Ascending aorta (tissue), 2 donors: Measurements from ENCODE around the gene PFAS. TPM values are rescaled to one million over a fixed set of nuclear protein-coding genes. Genes with fewer than 3 reads are reported as not detected.
A peak's percentile ranks its signal among the peaks of the same experiment; 100 is the strongest.

Experiments
- DNase-seq, 2 donors: peaks; one replicate each; pipeline ENCODE4 v3.0.0-alpha.2; 2019; ENCODE audit warnings: low spot score in 2 of 2
- H3K27ac ChIP-seq, 2 donors: fragments of 200-600 bp; sonication (generic); one replicate each; pipeline ENCODE4 v1.5.1; 2016 to 2017; ENCODE audit warnings: mild to moderate bottlenecking in 1 of 2
- H3K27me3 ChIP-seq: fragments of 200-600 bp; sonication (generic); one replicate; pipeline ENCODE4 v1.5.1; 2017
- H3K36me3 ChIP-seq, 2 donors: fragments of 200-600 bp; sonication (generic); one replicate each; pipeline ENCODE4 v1.5.1; 2016
- H3K4me1 ChIP-seq, 2 donors: fragments of 200-600 bp; sonication (generic); one replicate each; pipeline ENCODE4 v1.5.1; 2016 to 2017; ENCODE audit warnings: mild to moderate bottlenecking in 1 of 2
- H3K4me3 ChIP-seq, 2 donors: fragments of 200-600 bp; sonication (generic); one replicate each; pipeline ENCODE4 v1.5.1; 2016 to 2017; ENCODE audit warnings: mild to moderate bottlenecking in 1 of 2
- H3K9me3 ChIP-seq, 2 donors: fragments of 200-600 bp; sonication (generic); one replicate each; pipeline ENCODE4 v1.5.1; 2016
- intact Hi-C: fragments of 100-400 bp; cut with DNase I; formaldehyde crosslinking; loops from one replicate; pipeline ENCODE4 v1.15.1; 2023
- total RNA-seq: library from RNA; depleted of rRNA; stranded (reverse); fragments of >200 nt; gene quantifications from one replicate; pipeline ENCODE4 v1.1.0, GENCODE V29; 2016
- TF ChIP-seq, protein P1 (sequence below), 3 experiments: fragments of 200-600 bp in 2 of 3; fragments of 450-650 bp in 1 of 3; sonication (generic) in 2 of 3; IDR thresholded peaks; one replicate each; pipeline ENCODE4 v1.5.1; 2016 to 2019; ENCODE audit warnings: antibody characterized with exemption in 3 of 3, mild to moderate bottlenecking in 1 of 3, moderate library complexity in 1 of 3

Gene PFAS
- total RNA-seq, 1 donor from 2014 or later, result 108 TPM

DNA sequence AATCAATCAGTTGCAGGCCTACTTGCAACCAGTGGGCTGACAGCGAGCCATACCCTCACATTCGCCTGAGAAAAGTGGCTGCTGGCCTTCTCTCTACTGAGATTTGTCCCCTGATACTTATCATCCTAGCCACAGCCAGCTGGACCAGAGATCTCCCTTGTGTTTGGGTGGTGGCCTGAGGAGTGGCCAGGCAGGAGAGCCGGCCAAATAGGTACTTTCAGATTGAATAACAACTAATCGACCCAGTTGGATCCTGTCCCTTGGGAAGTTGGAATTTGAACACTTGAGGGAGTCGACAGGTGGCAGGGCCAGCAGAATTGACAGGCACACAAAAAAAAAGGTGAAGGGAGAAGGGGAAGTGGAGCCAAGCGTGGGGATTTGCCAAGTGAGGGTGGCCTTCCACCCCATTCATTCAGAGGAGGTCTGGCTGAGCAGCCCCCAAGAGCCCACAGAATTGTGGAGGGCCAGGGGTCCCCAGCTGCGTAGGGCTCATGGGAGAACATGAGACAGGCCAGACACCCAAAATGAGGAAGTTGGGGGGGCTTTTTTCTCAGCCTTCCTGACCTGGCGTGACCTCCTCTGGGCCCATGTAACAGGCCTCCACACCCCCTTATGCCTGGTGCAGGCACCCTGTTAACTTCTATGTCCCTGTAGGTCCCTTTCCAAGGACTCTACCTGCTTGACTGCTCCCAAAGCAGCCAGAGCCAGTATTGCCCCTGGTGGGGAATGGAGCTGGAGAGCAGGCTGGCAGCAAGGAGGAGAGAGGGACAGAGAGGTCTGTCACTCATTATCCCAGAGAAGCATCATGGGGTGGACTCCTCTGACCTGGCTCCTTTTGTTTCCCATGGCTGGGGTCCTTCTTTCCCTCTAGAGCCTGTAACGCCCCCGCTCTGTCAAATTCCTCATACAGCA lies 36.4 kb downstream of the PFAS start:
- H3K36me3 ChIP-seq, result no peaks in the 10 kb centered on the region
- H3K27ac ChIP-seq, result no peak overlapping the region
- DNase-seq, result no peak
- TF ChIP-seq, protein P1, sequence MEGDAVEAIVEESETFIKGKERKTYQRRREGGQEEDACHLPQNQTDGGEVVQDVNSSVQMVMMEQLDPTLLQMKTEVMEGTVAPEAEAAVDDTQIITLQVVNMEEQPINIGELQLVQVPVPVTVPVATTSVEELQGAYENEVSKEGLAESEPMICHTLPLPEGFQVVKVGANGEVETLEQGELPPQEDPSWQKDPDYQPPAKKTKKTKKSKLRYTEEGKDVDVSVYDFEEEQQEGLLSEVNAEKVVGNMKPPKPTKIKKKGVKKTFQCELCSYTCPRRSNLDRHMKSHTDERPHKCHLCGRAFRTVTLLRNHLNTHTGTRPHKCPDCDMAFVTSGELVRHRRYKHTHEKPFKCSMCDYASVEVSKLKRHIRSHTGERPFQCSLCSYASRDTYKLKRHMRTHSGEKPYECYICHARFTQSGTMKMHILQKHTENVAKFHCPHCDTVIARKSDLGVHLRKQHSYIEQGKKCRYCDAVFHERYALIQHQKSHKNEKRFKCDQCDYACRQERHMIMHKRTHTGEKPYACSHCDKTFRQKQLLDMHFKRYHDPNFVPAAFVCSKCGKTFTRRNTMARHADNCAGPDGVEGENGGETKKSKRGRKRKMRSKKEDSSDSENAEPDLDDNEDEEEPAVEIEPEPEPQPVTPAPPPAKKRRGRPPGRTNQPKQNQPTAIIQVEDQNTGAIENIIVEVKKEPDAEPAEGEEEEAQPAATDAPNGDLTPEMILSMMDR (IDR thresholded peaks at IDR 0.05), result no peak
- intact Hi-C loops, result no loop called here
- no peak overlapping the region for H3K4me3 ChIP-seq
- H3K27me3 ChIP-seq, result no peaks in the 10 kb centered on the region
- H3K9me3 ChIP-seq, result no peaks in the 10 kb centered on the region
- H3K4me1 ChIP-seq, result peaks cover 4 to 11% of the 10 kb centered on the region in 2 donors

DNA sequence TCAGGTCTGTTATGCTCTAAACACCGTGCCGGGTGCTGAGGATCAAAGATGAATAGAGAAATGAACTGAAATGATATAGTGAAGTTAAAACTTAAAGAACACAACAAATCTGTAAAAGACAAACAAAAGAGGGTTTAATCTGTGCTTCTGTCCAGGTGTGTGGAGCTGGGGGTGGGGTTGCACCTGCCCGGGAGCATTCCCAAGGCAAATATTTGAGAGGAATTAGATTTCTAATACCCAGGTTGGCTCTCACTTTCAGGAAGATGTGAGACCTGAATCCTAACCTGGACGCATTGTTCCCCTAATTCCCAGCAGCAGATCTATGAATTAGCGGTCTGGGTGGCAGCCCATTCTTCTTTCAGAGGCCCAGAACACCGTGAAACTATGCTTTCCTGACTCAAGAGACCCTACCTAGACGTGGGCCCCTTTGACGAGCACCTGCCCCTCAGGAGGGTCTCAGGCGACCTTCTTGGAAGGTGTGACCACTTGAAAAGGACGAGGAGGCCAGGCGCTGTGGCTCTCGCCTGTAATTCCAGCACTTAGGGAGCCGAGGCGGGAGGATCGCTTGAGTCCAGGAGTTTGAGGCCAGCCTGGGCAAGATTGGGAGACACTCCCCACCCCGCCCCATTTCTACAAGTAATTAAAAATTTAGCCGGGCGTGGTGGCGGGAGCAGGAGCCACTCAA lies 38.7 kb downstream of the PFAS start:
- H3K36me3 ChIP-seq, result no peaks in the 10 kb centered on the region

DNA sequence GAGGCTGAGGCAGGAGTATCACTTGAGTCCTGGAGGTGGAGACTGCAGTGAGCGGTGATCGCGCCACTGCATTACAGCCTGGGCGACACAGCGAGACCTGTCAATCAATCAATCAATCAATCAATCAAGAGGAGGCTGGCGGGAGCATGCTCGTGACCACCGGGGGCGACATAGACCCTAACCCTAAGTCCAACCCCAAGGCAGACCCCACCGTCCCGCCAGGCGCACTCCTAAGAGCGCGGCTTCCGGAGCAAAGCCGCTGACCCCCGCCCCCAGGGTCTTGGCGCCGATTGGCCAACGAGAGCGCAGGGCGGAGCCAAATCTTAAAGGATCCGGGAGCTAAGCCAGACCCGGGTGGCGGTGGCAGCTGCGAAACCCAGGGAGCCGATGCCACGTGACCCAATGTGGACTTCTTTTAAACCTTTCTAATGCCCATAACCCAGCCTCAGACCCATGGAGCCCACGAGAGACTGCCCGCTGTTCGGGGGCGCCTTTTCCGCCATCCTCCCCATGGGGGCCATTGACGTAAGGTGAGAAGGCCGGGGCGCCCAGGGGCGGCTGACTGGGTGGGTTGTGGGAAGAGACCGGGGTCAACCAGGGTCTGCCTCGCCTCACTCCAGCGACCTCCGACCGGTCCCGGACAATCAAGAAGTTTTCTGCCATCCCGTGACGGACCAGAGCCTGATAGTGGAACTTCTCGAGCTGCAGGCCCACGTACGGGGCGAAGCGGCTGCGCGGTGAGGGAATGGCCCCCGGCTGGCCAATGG lies 39.4 kb downstream of the PFAS start, which contains the start of gene RANGRF:
Gene RANGRF, plus strand, starts transcription at position 335 of the 767 bp plus-strand sequence. Its CDS starts 119 bp downstream, at position 454.
- peak; percentile 42 to 93 for DNase-seq
- H3K27me3 ChIP-seq, result no peaks in the 10 kb centered on the region
- H3K4me3 ChIP-seq, result peak within 1 kb of the TSS; percentile 81 to 87
- no peaks in the 10 kb centered on the region for H3K36me3 ChIP-seq
- H3K4me1 ChIP-seq, result peaks cover 4 to 11% of the 10 kb centered on the region in 2 donors
- no peaks in the 10 kb centered on the region for H3K9me3 ChIP-seq
- intact Hi-C loops, result loop anchor here (1.0 to 2.0 kb wide), 3 partner anchors 39 to 170 kb away; partner anchors contain the start of genes ALOXE3 and PFAS
- peak within 1 kb of the TSS; percentile 89 to 94 for H3K27ac ChIP-seq
- TF ChIP-seq, protein P1 (IDR thresholded peaks at IDR 0.05), result no peak

More for the DNA sequence above, 38.7 kb downstream of the PFAS start:
- intact Hi-C loops, result loop anchor here (1.0 to 2.0 kb wide), 3 partner anchors 38 to 169 kb away; partner anchors contain the start of genes ALOXE3 and PFAS
- peak overlapping the region; percentile 81 to 87 for H3K4me3 ChIP-seq
- H3K9me3 ChIP-seq, result no peaks in the 10 kb centered on the region
- TF ChIP-seq, protein P1 (IDR thresholded peaks at IDR 0.05), result no peak
- H3K27me3 ChIP-seq, result no peaks in the 10 kb centered on the region
- no peak for DNase-seq
- H3K27ac ChIP-seq, result peak overlapping the region; percentile 89 to 94
- H3K4me1 ChIP-seq, result peaks cover 4 to 11% of the 10 kb centered on the region in 2 donors

DNA sequence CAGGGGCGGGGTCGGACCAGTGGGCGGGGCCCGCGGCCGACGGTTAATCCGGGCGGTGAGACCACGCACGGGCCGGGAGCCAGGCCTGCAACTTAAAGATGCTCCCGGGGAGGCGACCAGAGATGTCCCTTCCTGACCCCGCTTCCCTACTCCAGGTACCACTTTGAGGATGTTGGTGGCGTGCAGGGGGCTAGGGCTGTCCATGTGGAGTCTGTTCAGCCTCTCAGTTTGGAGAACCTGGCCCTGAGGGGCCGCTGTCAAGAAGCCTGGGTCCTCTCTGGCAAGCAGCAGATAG lies 40.0 kb downstream of the PFAS start:
- TF ChIP-seq, protein P1 (IDR thresholded peaks at IDR 0.05), result no peak
- peak; percentile 65 to 88 for DNase-seq
- Histone ChIP-seq H3K4me3 (peak overlapping the region; percentile 81 to 87), H3K4me1 (peaks cover 4 to 11% of the 10 kb centered on the region in 2 donors), H3K36me3 (no peaks in the 10 kb centered on the region), H3K27ac (peak overlapping the region; percentile 89 to 94), H3K9me3 (no peaks in the 10 kb centered on the region), H3K27me3 (no peaks in the 10 kb centered on the region)
- intact Hi-C loops, result loop anchor here (2.0 kb wide), 2 partner anchors 66 to 170 kb away; partner anchors contain the start of gene ALOXE3

DNA sequence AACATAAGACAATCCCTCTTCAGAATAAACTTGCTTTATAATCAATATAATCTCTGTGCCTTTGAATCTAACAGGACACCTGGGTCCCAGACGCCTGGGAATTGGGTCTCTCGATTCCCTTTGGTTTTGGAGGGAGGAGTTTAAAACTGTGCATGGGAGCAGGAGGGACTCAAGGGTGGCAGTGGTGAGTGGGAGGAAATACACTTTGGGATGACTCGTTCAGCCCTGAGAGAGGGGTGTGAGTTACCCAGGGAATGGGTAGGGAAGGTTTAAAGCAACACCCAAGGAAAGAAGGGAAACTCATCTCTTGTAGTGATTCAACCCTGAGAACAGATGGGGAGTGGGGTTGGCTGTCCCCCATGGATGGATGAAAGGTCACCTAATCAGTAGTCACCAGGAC lies 41.0 kb downstream of the PFAS start:
- H3K4me3 ChIP-seq, result no peak overlapping the region
- no peak for DNase-seq
- H3K9me3 ChIP-seq, result no peaks in the 10 kb centered on the region
- no peaks in the 10 kb centered on the region for H3K36me3 ChIP-seq
- peaks cover 4 to 16% of the 10 kb centered on the region in 2 donors for H3K4me1 ChIP-seq
- intact Hi-C loops, result no loop called here
- H3K27ac ChIP-seq, result no peak overlapping the region
- no peaks in the 10 kb centered on the region for H3K27me3 ChIP-seq
- TF ChIP-seq, protein P1 (IDR thresholded peaks at IDR 0.05), result no peak
